Measurements from ENCODE around the gene SLC5A4.

Gene SLC5A4

GRCh38 chr22:32204856-32205722 lies 50.1 kb downstream of the SLC5A4 start, which contains the start of gene RFPL2:
TSS of gene RFPL2 (minus strand) at chr22:32205073. CDS start at chr22:32202451, 2,622 bp downstream.
- FAIRE-seq, result no peak

GRCh38 chr22:32204040-32204855 lies 50.9 kb downstream of the SLC5A4 start:
- TF ChIP-seq CTCF (IDR thresholded peaks at IDR 0.05; ENCODE audit: insufficient read depth, missing control alignments), result peak; percentile 19
- DNase-seq (ENCODE audit: insufficient read length, low spot score), result no peak
- FAIRE-seq, result no peak

More at GRCh38 chr22:32204856-32205722, 50.1 kb downstream of the SLC5A4 start, which contains the start of gene RFPL2:
- no peak for TF ChIP-seq CTCF (IDR thresholded peaks at IDR 0.05; ENCODE audit: insufficient read depth, missing control alignments)
- DNase-seq (ENCODE audit: insufficient read length, low spot score), result peak; percentile 51

GRCh38 chr22:32203181-32204039 lies 51.7 kb downstream of the SLC5A4 start:
- TF ChIP-seq CTCF (IDR thresholded peaks at IDR 0.05; ENCODE audit: insufficient read depth, missing control alignments), result no peak
- FAIRE-seq (no peak), DNase-seq (ENCODE audit: insufficient read length, low spot score) (no peak)

- DNase-seq (ENCODE audit: insufficient read length, low spot score) (no peak), FAIRE-seq (no peak)
- TF ChIP-seq CTCF (IDR thresholded peaks at IDR 0.05; ENCODE audit: insufficient read depth, missing control alignments), result peak; percentile 45
Measured at GRCh38 chr22:32202539-32203180, 52.5 kb downstream of the SLC5A4 start.

- no peak for TF ChIP-seq CTCF (IDR thresholded peaks at IDR 0.05; ENCODE audit: insufficient read depth, missing control alignments)
- DNase-seq (ENCODE audit: insufficient read length, low spot score) (no peak), FAIRE-seq (no peak)
Measured at GRCh38 chr22:32202161-32202538, 53.0 kb downstream of the SLC5A4 start.

- FAIRE-seq, result no peak
Measured at GRCh38 chr22:32200752-32201151, 54.4 kb downstream of the SLC5A4 start.

More at GRCh38 chr22:32200752-32201151, 54.4 kb downstream of the SLC5A4 start:
- no peak for DNase-seq (ENCODE audit: insufficient read length, low spot score)
- TF ChIP-seq CTCF (IDR thresholded peaks at IDR 0.05; ENCODE audit: insufficient read depth, missing control alignments), result no peak

Measured in D721Med (cell line).